H54 (cell line): ENCODE results near the gene CTNNA3.
"Not testable (repeated sequence)": the region's sequence is repeated elsewhere in the genome, so short reads cannot be mapped to it uniquely, and the experiment has no call there.

ENCODE experiments used
- DNase-seq: peaks from one replicate; pipeline ENCODE4 v3.0.0; 2011; ENCODE audit warnings: low spot score, mixed read lengths; ENCODE audit not compliant: insufficient read length
- FAIRE-seq: peaks from 3 replicates; lab custom pipeline; 2011; peaks lifted over from hg19 to GRCh38; lab: Jason Lieb, UNC
- POLR2A ChIP-seq: IDR thresholded peaks from 2 replicates; pipeline ENCODE4 v1.6.1; 2011; ENCODE audit warnings: low read depth, mild to moderate bottlenecking, low read length

CTNNA3 gene

DNA sequence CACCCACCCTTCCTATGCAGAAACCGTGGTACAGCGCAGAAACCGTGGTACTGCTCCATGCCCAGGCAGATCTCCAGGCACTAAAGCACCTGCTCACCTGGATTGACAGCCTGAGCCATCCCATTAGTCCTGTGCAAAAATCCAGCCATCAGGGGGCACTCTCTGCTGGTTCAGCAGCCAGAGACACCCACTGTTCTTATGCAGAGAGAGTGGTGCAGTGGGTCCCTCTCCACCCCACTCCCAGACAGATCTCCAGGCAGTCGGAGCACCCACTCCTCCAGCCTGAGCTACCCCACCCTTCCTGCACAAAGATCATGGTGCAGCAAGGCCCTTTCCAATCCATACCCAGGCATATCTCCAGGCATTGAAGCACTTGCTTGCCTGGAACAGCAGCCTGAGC lies 219.8 kb downstream of the CTNNA3 start:
- no peak for DNase-seq
- no peak for TF ChIP-seq POLR2A
- FAIRE-seq, result no peak

DNA sequence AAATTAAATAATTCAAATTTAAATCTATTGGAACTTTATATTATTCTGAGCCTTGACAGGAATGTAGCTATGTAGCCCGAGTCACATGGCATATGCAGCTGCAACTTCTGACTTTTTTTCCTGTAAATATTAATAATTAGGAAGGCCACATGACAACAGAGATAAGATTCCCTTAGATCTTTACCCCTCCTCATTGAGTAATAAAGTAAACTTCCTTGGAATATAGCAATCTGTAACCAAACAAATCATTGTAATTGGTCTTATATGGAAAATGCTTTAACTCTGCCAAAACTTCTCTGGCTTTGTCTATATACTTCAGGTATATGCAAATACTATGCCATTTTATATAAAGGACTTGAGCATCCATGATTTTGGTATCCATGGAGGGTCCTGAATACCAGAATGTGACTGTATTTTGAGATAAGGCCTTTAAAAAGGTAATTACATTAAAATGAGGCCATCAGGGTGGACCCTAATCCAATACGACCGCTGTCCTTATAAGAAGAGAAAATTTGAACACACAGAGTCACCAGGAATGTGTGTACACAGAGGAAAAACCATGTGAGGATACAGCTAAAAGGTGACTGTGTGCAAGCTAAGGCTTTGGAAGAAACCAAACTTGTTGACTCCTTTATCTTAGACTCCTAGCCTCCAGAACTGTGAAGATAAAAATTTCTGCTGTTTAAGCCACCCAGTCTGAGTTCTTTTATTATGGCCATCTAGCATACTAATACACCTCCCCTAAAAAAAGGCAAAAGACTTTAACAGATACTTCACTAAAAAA lies 222.0 kb downstream of the CTNNA3 start:
- no peak for TF ChIP-seq POLR2A
- no peak for FAIRE-seq
- no peak for DNase-seq

DNA sequence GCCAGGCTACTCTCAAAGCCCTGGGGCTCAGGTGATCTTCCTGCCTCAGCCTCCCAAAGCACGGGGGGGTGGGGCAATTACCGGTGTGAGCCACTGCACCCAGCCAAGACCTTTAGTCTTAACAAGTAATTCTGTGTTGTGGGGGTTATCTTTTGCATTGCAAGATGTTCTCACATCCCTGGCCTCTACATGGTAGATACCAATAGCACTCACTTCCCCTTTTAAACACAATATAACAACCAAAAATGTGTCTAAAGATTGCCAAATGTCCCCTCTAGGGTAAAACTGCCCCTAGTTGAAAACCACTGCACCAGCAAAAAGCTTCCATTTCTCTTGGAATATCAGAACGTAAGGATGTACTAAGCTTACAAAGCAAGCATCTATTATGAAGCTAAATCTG lies 225.0 kb downstream of the CTNNA3 start:
- DNase-seq, result no peak
- FAIRE-seq, result no peak
- TF ChIP-seq POLR2A, result no peak

DNA sequence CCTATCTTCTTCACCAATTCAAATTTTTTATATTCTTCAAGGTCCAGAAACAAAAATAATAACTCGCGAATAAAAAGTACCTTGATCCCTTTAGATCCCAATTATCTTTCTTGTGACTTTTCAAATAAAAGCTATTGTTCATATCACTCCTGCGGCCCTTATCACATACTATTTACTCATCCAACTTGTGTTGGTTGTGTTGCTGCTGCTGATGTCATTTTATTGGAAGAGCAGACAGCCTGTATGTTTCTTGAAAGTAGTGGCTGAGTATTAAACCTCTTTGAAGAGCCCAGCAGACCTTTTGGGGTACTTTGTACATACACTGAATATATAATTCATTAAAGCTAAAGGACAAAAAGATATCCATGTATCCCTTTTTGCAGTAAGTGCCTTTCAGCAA lies 231.7 kb downstream of the CTNNA3 start:
- FAIRE-seq, result no peak

DNA sequence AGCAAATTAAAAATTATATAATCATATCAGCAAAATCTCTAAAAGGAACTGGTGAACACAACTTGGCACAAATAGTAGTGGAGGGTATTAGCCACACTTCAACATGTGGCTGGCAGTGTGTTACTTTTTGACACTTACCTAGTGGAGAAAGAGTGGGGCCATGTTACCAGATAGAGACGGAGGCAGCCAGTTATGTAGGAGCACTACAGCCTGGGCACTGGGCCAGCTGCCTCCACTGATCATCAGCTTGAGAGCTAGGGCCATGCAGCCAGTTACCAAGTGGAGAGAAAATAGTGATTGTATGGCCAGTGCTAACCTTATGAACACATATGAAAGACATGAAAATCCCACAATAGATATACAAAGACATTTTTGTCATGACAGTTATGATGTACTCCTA lies 243.1 kb downstream of the CTNNA3 start:
- DNase-seq (no peak), FAIRE-seq (no peak)
- TF ChIP-seq POLR2A, result no peak

More for the DNA sequence above, 231.7 kb downstream of the CTNNA3 start:
- TF ChIP-seq POLR2A, result no peak
- no peak for DNase-seq

DNA sequence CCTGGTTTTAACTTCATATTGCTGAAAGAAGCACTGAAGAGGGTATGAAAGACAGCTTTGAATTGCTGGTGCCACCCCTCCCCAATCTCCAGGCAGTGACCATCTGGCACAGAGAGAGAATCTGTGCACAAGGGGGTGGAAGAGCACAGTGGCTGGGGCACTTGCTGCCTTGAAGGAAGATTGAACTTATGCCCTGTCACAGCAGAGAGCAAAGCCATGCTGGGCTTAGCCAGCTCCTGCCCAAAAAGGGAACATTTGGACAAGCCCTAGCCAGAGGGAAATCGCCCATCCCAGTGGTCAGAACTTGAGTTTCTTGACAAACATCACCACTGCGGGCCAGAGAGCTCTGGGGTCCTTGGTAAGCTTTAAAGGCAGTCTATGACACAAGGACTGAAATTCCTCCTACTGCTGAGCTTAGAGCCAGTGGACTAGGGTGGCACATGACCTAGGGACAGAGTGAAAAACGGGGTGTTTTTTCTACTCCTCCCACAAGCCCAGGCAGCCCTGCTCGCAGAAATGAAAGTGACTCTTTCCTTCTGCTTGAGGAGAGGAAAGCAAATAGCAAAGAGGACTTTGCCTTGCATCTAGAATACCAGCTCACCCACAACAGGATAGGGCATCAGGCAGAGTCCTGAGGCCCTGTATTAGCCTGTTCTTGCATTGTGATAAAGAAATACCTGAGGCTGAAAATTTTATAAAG lies 257.2 kb downstream of the CTNNA3 start:
- TF ChIP-seq POLR2A, result no peak
- DNase-seq (no peak), FAIRE-seq (no peak)

DNA sequence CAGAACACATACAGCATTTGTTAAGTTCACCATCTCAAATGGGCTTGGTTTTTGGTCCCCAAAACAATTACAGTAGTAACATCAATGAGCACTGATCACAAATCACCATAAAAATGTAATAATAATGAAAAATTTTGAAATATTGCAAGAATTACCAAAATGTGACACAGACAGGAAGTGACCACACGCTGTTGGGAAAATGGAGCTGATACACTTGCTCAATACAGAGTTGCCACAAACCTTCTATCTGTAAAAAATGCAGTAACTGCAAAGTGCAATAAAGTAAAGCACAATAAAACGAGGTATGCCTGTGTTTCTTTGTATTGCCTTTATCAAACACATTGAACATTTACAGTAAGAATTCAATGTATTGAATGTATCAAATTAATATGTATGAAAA lies 262.7 kb downstream of the CTNNA3 start:
- no peak for FAIRE-seq
- no peak for DNase-seq
- TF ChIP-seq POLR2A, result no peak

DNA sequence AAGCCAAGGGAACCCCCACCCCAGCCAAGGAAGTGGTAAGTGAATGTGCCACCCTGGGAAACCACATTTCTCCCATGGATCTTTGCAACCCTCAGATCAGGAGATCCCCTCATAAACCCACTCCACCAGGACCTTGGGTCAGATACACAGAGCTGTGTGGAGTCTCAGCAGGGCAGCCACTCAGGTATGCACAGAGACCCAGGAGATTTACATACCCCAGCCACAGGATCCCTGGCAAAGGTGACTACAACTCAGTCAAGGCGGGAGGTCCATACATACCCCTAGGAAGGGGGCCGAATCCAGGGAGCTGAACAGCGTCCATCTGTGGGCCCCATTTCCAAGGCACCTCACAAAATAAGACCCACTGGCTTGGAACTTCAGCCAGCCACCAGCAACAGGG lies 293.4 kb downstream of the CTNNA3 start:
- no peak for TF ChIP-seq POLR2A
- FAIRE-seq (no peak), DNase-seq (no peak)

DNA sequence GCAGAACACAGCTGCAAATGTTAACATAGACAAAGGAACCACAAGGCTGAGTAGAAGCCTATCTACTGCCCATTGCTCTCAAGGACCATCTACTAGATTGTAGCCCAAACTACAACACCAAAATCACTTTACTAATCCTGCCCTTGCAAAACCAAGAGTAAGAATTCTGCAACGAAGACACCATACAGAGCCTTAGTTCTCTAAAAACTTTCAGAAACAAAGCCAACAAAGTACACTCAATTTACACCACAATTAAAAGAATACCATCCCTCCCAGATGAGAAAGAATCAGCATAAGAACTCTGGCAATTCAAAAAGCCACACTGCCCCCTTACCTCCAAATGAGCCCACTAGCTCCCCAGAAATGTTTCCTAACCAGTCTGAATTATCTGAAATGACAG lies 294.3 kb downstream of the CTNNA3 start:
- no peak for TF ChIP-seq POLR2A
- FAIRE-seq (no peak), DNase-seq (no peak)

DNA sequence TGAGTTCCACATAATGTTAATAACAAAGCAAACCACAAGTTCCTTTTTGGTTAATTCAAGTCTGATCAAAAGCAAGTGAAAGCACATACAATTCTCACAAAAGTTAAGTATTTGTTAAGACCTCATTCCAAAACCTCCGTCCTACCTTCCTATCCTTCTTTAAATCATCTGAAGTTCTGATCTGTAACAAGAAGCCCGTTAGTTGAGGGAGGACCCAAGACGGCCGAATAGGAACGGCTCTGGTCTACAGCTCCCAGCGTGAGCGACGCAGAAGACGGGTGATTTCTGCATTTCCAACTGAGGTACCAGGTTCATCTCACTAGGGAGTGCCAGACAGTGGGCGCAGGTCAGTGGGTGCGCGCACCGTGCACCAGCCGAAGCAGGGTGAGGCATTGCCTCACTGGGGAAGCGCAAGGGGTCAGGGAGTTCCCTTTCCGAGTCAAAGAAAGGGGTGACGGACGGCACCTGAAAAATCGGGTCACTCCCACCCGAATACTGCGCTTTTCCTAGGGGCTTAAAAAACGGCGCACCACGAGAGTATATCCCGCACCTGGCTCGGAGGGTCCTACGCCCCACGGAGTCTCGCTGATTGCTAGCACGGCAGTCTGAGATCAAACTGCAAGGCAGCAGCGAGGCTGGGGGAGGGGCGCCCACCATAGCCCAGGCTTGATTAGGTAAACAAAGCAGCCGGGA lies 309.0 kb downstream of the CTNNA3 start:
- not testable (repeated sequence) for FAIRE-seq, DNase-seq

DNA sequence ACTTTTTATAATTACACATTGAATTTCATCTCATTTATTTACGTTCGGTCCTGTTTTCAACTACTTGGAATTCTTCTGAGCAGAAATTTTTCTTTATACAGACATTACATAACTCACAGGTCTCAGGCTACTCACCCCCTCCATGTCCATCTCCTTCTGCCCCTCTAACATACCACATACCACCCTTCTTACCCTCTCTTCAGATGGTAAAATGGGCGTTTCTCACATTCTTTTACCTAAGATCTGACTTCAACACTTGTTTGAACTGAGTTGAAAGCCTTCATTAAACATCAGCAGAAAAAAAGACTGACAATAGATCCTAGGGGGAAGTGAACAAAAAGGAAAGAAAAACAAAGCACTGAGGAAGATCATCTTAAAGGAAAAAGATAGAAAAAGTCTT lies 309.7 kb downstream of the CTNNA3 start:
- TF ChIP-seq POLR2A, result no peak
- DNase-seq (no peak), FAIRE-seq (no peak)

DNA sequence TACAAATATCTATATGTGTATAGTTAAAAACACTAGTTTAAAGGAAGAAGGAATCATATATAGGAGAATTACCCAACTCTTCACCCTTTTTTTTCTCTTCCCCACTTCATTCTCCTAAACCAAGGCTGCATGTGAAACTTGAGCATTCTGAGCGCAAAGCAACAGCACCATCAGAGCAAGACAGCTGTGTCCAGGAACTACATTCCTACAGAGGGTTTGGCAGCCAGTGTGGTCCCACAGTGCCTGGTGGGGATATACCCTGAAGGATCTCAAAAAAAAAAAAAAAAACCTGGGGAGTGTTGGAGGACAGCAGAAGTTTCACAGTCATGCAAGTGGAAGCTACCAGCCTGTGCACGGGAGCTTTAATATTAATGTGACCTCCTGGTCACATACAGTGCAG lies 310.4 kb downstream of the CTNNA3 start:
- no peak for TF ChIP-seq POLR2A
- FAIRE-seq, result no peak
- no peak for DNase-seq

DNA sequence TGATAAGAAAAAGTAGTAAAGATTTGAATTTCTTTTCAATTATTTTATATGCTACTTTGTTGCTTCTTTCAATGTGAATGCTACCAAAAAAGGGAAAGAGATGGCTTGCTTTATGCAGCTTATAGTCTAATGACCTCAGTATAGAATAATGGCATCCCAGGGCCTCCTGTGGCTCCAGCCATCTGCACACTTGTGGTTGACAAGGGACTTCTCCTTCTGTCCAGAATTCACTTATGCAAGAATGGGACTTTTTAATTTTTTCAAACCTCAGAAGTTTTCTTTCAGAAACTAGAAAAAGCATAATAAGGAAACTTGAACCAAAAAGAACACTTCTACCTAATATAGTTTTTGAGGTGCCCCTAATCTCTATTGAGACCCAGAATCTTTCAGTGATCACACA lies 310.9 kb downstream of the CTNNA3 start:
- no peak for TF ChIP-seq POLR2A
- FAIRE-seq (no peak), DNase-seq (no peak)

DNA sequence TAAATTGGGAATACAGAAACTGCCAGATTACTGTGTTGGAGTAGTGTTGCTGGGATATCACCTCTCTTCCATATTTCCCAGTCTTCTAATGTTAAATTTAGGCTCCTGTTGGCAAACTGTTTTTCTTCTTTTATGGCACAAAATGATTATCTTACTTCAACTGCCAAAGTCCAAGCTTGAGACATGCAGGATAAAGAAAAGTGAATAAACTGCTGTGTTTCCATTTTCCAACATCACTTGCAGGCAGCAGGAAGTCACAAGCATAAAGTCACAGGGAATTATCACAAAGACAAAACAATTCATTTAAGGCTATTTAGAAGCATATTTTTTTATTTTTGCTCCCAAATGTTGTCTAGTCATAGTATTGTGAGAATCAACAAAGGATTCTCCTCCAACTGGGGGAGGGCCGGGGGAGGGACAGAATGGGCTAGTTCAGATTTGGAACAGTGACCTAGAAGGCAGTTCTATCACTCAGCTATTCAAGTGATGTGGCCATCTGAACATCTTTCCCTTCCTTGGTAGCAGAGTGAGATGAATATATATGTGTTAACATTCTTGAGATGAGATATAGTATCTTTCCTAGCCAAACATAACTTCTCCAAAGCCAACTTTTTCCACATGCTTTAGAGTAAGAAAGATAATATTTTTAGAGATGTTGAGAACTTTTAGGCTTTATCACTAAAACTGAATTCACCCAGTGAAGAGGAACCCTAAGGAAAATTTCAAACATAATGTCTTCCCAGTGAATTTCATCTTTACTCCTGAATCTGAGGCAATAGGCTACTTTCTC lies 364.7 kb downstream of the CTNNA3 start:
- DNase-seq, result no peak
- TF ChIP-seq POLR2A, result no peak
- no peak for FAIRE-seq
